Kidney epithelial cell (primary cell): ENCODE measurements around the gene XXYLT1. TPM values are rescaled to one million over a fixed set of nuclear protein-coding genes. Genes with fewer than 3 reads are reported as not detected.

Source experiments
- DNase-seq: peaks from one replicate; pipeline ENCODE4 v3.0.0-alpha.2; 2010; ENCODE audit warnings: low read depth
- H3K27me3 ChIP-seq: 2 replicates; pipeline ENCODE4 v1.6.0; 2011; ENCODE audit warnings: low read length; ENCODE audit not compliant: control insufficient read depth, insufficient read depth
- H3K36me3 ChIP-seq: 2 replicates; pipeline ENCODE4 v1.5.1; 2011; ENCODE audit warnings: low read length; ENCODE audit not compliant: control insufficient read depth, insufficient read depth
- H3K4me3 ChIP-seq: 2 replicates; pipeline ENCODE4 v1.5.1; 2011; ENCODE audit warnings: low read depth, mild to moderate bottlenecking, control low read depth, low read length
- total RNA-seq: library from RNA; depleted of rRNA; stranded (reverse); fragments of >200 nt; gene quantifications from 2 replicates; pipeline ENCODE4 v1.2.3, GENCODE V29; 2015
- TF ChIP-seq, protein P1 (sequence below): IDR thresholded peaks from 2 replicates; pipeline ENCODE4 v1.5.1; 2011; ENCODE audit warnings: mild to moderate bottlenecking, moderate library complexity, low read length, control low read depth, inconsistent platforms; ENCODE audit not compliant: insufficient read depth, poor library complexity, severe bottlenecking

XXYLT1 gene, protein sequence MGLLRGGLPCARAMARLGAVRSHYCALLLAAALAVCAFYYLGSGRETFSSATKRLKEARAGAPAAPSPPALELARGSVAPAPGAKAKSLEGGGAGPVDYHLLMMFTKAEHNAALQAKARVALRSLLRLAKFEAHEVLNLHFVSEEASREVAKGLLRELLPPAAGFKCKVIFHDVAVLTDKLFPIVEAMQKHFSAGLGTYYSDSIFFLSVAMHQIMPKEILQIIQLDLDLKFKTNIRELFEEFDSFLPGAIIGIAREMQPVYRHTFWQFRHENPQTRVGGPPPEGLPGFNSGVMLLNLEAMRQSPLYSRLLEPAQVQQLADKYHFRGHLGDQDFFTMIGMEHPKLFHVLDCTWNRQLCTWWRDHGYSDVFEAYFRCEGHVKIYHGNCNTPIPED
- 18.7 and 20.2 TPM in 2 replicates for total RNA-seq

DNA sequence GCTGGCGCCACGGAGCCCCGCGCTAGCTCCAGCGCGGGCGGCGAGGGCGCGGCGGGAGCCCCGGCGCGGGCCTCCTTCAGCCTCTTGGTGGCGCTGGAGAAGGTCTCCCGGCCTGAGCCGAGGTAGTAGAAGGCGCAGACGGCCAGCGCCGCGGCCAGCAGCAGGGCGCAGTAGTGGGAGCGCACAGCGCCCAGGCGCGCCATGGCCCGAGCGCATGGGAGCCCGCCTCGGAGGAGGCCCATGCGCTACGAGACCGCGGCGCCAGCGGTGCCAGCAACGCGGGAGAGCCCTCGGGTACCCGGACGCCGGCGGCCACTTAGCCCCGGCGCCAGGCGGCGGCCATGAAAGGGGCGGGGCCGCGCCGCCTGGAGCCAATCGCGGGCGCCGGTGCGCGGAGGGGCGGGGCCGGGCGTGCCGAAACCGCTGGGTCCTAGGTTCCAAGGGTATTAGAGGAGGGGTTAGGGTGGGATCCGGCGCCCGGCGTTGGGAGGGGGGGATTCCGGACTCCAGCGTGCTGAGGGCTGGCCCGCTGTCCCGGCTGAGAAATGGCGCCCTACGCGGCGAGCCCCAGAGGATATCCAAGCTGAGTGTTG lies at the start of gene XXYLT1:
Gene XXYLT1, minus strand, starts transcription at position 343 of the 593 bp plus-strand sequence. Its CDS starts 101 bp downstream, at position 242.
- no peaks in the 10 kb centered on the region for H3K27me3 ChIP-seq
- TF ChIP-seq, protein P1, sequence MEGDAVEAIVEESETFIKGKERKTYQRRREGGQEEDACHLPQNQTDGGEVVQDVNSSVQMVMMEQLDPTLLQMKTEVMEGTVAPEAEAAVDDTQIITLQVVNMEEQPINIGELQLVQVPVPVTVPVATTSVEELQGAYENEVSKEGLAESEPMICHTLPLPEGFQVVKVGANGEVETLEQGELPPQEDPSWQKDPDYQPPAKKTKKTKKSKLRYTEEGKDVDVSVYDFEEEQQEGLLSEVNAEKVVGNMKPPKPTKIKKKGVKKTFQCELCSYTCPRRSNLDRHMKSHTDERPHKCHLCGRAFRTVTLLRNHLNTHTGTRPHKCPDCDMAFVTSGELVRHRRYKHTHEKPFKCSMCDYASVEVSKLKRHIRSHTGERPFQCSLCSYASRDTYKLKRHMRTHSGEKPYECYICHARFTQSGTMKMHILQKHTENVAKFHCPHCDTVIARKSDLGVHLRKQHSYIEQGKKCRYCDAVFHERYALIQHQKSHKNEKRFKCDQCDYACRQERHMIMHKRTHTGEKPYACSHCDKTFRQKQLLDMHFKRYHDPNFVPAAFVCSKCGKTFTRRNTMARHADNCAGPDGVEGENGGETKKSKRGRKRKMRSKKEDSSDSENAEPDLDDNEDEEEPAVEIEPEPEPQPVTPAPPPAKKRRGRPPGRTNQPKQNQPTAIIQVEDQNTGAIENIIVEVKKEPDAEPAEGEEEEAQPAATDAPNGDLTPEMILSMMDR = peak; percentile 28
- H3K4me3 ChIP-seq = peak within 1 kb of the TSS; percentile 92
- DNase-seq = no peak
- H3K36me3 ChIP-seq = no peaks in the 10 kb centered on the region

DNA sequence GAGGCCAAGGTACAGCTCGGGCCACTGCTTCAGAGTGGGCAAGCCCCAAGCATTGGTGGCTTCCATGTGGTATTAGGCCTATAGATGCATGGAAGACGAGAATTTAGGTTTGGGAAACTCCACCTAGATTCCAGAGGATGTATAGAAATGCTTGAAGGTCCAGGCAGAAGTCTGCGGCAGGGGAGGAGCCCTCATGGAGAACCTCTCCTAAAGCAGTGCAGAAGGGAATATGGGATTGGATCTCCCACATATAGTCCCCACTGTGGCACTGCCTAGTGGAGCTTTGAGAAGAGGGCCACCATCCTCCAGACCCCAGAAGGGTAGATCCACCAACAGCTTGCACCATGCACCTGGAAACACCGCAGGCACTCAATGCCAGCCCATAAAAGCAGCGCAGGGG lies 48.1 kb upstream of the XXYLT1 start:
- H3K4me3 ChIP-seq = no peak overlapping the region

DNA sequence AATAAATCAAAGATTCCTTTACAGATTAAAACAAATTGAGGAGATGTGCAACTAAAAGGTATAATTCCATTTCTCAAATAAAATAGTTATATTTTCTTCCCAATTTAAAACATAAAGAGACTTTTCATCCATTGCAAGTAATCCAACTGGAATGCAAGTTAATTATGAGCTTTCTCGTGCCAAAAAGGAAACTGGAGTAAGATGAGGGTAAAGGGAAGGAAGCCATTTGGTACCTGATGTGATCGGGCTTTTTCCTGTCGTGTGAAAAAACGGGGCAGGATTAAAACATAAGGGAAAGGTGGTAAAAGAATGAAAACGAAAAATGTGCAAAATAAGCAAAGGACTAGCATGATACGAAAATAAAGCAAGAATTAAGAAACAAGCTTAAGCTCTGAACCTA lies 41.8 kb upstream of the XXYLT1 start:
- Histone ChIP-seq H3K36me3 (no peaks in the 10 kb centered on the region), H3K4me3 (no peak overlapping the region), H3K27me3 (no peaks in the 10 kb centered on the region)
- no peak for DNase-seq
- TF ChIP-seq, protein P1 = no peak

More for the DNA sequence above, 48.1 kb upstream of the XXYLT1 start:
- H3K36me3 ChIP-seq = no peaks in the 10 kb centered on the region
- no peaks in the 10 kb centered on the region for H3K27me3 ChIP-seq
- DNase-seq = no peak
- TF ChIP-seq, protein P1 = no peak

DNA sequence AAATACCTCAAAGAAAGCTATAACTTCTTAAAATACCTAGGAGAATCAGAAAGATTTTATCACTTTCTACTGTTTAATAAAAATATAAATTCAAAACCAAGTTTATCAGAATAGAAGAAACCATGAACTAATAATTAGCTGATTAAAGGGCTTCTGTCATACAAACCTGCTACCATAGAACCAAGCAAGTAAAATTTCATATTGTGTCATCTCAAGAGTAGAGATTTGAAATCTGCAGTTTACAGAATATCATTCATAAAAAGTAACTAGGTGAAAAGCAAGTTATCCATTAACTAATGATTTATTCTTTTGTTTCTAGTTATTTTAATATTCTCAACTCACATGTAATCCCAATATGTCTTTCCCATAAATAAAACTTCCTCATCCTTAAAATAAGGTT lies 36.8 kb upstream of the XXYLT1 start:
- TF ChIP-seq, protein P1 = no peak
- Histone ChIP-seq H3K36me3 (no peaks in the 10 kb centered on the region), H3K4me3 (no peak overlapping the region), H3K27me3 (no peaks in the 10 kb centered on the region)
- DNase-seq = no peak

DNA sequence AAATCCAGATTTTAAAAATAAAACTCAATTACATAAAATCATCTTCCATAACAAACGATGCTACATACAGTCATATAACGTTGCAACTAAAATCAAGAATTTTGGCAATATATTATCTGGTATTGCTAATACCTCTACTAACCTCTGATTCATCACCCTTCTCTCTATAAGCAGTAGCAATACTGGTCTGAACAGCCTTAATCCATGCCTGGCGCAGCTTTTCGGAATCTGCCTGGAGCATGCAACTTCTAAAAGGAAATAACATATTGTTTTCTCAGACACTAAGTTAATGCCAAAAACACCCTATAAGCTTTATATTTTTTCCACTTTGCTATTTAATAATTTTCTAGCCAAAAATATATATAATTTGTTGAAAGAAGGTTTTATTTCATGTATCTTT lies 35.4 kb upstream of the XXYLT1 start:
- Histone ChIP-seq H3K4me3 (no peak overlapping the region), H3K27me3 (no peaks in the 10 kb centered on the region), H3K36me3 (no peaks in the 10 kb centered on the region)
- no peak for DNase-seq
- TF ChIP-seq, protein P1 = no peak

DNA sequence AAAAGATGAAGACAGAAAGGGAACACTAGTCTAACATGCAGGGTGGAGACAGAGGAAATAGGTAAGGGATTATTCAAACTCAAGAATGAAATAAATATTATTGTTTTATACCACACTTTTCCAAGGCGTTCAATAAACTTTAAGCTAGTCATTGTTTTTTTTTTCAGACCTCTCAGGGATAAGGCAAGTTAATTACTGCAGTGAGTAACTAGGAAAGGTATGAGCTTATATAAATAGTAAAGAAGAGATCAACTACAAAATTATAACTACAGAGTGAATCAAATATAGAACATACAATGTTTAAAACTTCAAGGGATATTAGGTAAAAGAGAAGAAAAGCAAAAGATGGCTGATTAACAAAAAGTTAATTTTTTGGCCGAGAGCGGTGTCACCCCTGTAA lies 31.5 kb upstream of the XXYLT1 start:
- DNase-seq = no peak
- H3K36me3 ChIP-seq = no peaks in the 10 kb centered on the region

More for the DNA sequence above, 31.5 kb upstream of the XXYLT1 start:
- H3K27me3 ChIP-seq = no peaks in the 10 kb centered on the region
- TF ChIP-seq, protein P1 = no peak
- no peak overlapping the region for H3K4me3 ChIP-seq
